HEK293 (cell line): ENCODE measurements around the gene DAGLA.

Source experiments
- CTCF ChIP-seq: fragments of 450-650 bp; formaldehyde crosslinking; IDR thresholded peaks from 2 replicates; pipeline ENCODE4 v1.5.1; 2016; ENCODE audit warnings: missing biosample characterization, missing genetic modification characterization
- TSHZ1 ChIP-seq: fragments of 450-650 bp; formaldehyde crosslinking; IDR thresholded peaks from 2 replicates; pipeline ENCODE4 v1.5.1; 2016; ENCODE audit warnings: missing biosample characterization, missing genetic modification characterization, borderline replicate concordance
- YY1 ChIP-seq: fragments of 450-650 bp; formaldehyde crosslinking; IDR thresholded peaks from 2 replicates; pipeline ENCODE4 v1.5.1; 2018; ENCODE audit warnings: missing biosample characterization, missing genetic modification characterization
- ZNF214 ChIP-seq: fragments of 450-650 bp; formaldehyde crosslinking; IDR thresholded peaks from 2 replicates; pipeline ENCODE4 v1.5.1; 2017; ENCODE audit warnings: missing biosample characterization, mild to moderate bottlenecking, missing genetic modification characterization, borderline replicate concordance
- ZNF274 ChIP-seq, 2 experiments: fragments of 200-500 bp in 1 of 2; fragments of 450-650 bp in 1 of 2; sonication (Bioruptor generic) in 1 of 2; formaldehyde crosslinking in 1 of 2; IDR thresholded peaks; 2 replicates each; pipeline versions ENCODE4 v1.5.1 to v1.6.1; 2014 to 2016; ENCODE audit warnings: borderline replicate concordance in 1 of 2, inconsistent platforms in 1 of 2, low read length in 1 of 2, missing biosample characterization in 1 of 2, missing genetic modification characterization in 1 of 2
- ZNF311 ChIP-seq: fragments of 450-650 bp; formaldehyde crosslinking; IDR thresholded peaks from 2 replicates; pipeline ENCODE4 v1.5.1; 2017; ENCODE audit warnings: missing biosample characterization, missing genetic modification characterization, borderline replicate concordance

DNA sequence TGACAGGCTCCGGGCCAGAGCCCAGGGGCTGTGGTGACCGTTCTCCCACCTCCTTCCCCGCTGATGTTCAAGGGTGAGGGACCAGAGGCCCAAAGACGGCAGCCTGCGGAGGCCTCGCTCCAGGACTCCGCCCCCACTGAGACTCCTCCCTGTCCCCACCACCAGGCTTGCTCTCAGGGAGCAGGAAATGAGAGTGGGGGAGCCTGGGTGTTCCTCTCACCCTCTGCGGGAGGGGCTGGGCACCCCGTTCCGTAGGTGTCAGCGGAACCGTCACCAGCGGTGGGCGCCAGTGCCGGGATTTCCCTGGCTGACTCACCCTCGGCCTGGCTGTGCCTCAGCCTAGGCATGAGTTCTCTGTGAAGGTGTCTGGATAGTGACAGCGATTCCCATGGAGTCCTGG lies 15.7 kb downstream of the DAGLA start:
- TF ChIP-seq ZNF214 (tag by site-specific recombination): no peak
- no peak for TF ChIP-seq CTCF (tag by site-specific recombination)
- TF ChIP-seq ZNF274 (IDR thresholded peaks at IDR 0.05; ENCODE audit: low read length): no peak
- no peak for TF ChIP-seq ZNF274 (tag by site-specific recombination; IDR thresholded peaks at IDR 0.05; ENCODE audit: borderline replicate concordance)
- no peak for TF ChIP-seq ZNF311 (tag by site-specific recombination)
- TF ChIP-seq YY1 (tag by site-specific recombination): no peak
- TF ChIP-seq TSHZ1 (tag by site-specific recombination): no peak
